NB4 (cell line): ENCODE measurements around the gene HS3ST4.
"Not testable (repeated sequence)": the region's sequence is repeated elsewhere in the genome, so short reads cannot be mapped to it uniquely, and the experiment has no call there.

Experiments
- DNase-seq: peaks from one replicate; pipeline ENCODE4 v3.0.0; 2010; ENCODE audit warnings: low read depth
- H3K4me3 ChIP-seq: one replicate; pipeline ENCODE4 v1.5.1; 2011; ENCODE audit warnings: mild to moderate bottlenecking, low read depth, low read length, moderate library complexity
- MYC ChIP-seq: IDR thresholded peaks from 2 replicates; pipeline ENCODE4 v1.6.1; 2011; ENCODE audit warnings: low read depth, low read length
- POLR2A ChIP-seq: IDR thresholded peaks from 2 replicates; pipeline ENCODE4 v1.6.1; 2011; ENCODE audit warnings: mild to moderate bottlenecking; ENCODE audit not compliant: insufficient read length; ENCODE audit errors: extremely low read depth
- TF ChIP-seq, protein P1 (sequence below): IDR thresholded peaks from 2 replicates; pipeline ENCODE4 v1.6.1; 2011; ENCODE audit warnings: low read depth, low read length
- TF ChIP-seq, protein P2 (sequence below): IDR thresholded peaks from one replicate; pipeline ENCODE4 v1.5.1; 2012; ENCODE audit warnings: low read depth, low read length

The HS3ST4 gene

DNA sequence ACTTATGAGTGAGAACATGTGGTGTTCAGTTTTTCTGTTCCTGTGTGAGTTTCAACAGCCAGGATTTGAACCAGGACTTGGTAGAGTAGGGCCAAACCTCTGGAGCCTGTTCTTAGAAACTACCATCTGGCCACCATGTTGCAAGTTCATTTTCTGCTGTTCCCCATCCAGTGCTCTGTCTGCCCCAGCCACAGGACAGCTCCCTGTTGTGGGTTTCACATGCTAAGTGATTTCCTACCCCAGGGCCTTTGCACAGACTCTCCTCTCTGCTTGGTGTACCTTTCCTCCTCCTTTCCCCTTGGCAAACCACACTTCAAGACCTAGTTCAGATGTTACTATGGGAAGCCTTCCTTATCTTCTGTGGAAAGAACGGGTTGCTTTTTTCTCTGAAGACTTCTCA lies 79.5 kb downstream of the HS3ST4 start:
- DNase-seq: no peak
- H3K4me3 ChIP-seq: no peak overlapping the region
- TF ChIP-seq, protein P1, sequence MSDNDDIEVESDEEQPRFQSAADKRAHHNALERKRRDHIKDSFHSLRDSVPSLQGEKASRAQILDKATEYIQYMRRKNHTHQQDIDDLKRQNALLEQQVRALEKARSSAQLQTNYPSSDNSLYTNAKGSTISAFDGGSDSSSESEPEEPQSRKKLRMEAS: no peak
- TF ChIP-seq, protein P2, sequence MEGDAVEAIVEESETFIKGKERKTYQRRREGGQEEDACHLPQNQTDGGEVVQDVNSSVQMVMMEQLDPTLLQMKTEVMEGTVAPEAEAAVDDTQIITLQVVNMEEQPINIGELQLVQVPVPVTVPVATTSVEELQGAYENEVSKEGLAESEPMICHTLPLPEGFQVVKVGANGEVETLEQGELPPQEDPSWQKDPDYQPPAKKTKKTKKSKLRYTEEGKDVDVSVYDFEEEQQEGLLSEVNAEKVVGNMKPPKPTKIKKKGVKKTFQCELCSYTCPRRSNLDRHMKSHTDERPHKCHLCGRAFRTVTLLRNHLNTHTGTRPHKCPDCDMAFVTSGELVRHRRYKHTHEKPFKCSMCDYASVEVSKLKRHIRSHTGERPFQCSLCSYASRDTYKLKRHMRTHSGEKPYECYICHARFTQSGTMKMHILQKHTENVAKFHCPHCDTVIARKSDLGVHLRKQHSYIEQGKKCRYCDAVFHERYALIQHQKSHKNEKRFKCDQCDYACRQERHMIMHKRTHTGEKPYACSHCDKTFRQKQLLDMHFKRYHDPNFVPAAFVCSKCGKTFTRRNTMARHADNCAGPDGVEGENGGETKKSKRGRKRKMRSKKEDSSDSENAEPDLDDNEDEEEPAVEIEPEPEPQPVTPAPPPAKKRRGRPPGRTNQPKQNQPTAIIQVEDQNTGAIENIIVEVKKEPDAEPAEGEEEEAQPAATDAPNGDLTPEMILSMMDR: no peak
- TF ChIP-seq MYC: no peak
- no peak for TF ChIP-seq POLR2A

- DNase-seq: no peak
- TF ChIP-seq, protein P2: no peak
- TF ChIP-seq MYC (no peak), POLR2A (no peak)
- TF ChIP-seq, protein P1: no peak
- no peak overlapping the region for H3K4me3 ChIP-seq
Measured at GRCh38 chr16:25771812-25772568, 80.2 kb downstream of the HS3ST4 start.

DNA sequence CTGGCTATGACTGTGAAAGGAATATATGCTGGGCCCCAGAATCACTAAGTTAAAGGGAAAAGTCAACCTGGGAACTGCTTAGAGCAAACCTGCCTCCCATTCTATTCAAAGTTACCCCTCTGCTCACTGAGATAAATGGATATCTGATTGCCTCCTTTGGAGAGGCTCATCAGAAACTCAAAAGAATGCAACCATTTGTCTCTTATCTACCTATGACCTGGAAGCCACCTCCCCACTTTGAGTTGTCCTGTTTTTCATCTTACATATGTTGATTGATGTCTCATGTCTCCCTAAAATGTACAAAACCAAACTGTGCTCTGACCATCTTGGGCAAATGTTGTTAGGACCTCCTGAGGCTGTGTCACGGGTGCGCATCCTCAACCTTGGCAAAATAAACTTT lies 84.5 kb downstream of the HS3ST4 start:
- H3K4me3 ChIP-seq: not testable (repeated sequence)

DNA sequence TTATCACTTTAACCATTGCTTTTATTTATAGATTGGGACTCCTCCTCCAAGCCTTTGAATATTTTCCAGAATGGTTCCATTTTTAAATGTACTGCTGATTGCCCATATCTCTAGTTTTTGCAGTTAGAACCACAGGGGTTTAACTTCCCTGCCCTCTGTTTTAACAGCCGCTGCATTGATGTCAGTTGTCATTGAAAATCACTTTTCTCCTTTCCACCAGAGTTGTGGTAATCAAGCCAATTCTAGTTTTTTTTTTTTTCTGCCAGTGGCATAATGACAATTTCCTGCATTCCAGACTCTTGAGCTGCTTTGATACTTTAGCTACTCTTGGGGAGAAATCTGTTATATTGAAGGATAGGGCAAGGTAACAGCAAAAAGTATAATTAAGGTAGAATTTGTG lies 91.5 kb downstream of the HS3ST4 start:
- no peak for DNase-seq
- TF ChIP-seq POLR2A (no peak), MYC (no peak)
- TF ChIP-seq, protein P1: no peak
- TF ChIP-seq, protein P2: no peak

More for the DNA sequence above, 84.5 kb downstream of the HS3ST4 start:
- DNase-seq: not testable (repeated sequence)

GRCh38 chr16:25785361-25785760 lies 93.6 kb downstream of the HS3ST4 start:
- TF ChIP-seq, protein P1: no peak
- no peak for TF ChIP-seq MYC
- no peak for TF ChIP-seq POLR2A
- TF ChIP-seq, protein P2: no peak
- H3K4me3 ChIP-seq: no peak overlapping the region
- no peak for DNase-seq

More for the DNA sequence above, 91.5 kb downstream of the HS3ST4 start:
- H3K4me3 ChIP-seq: no peak overlapping the region

- no peak for DNase-seq
- TF ChIP-seq, protein P1: no peak
- TF ChIP-seq, protein P2: no peak
- TF ChIP-seq POLR2A (no peak), MYC (no peak)
- H3K4me3 ChIP-seq: no peak overlapping the region
Measured at GRCh38 chr16:25786748-25787147, 95.0 kb downstream of the HS3ST4 start.
